Measurements from ENCODE around the gene SEBOX.

GRCh38 chr17:28317099-28317965, 47.7 kb downstream of the SEBOX start:
- TF ChIP-seq CTCF (IDR thresholded peaks at IDR 0.05): no peak
- no peak for TF ChIP-seq EP300 (IDR thresholded peaks at IDR 0.05)
